ENCODE measurements around the gene CASP8. TPM values are rescaled to one million over a fixed set of nuclear protein-coding genes. Genes with fewer than 3 reads are reported as not detected.

The CASP8 gene
- total and polyA plus RNA-seq, 2 of the 13 experiments (the other 11 are each of a cell fraction or from before 2014, with no cell fraction given): 25.0 to 52.8 TPM

- no peak for TF ChIP-seq MNT (IDR thresholded peaks at IDR 0.05)
- 0 out of 2 replicates have a peak, but pooled peaks have one; percentile 33 for TF ChIP-seq ZNF619 (CRISPR knock-in tag; IDR thresholded peaks at IDR 0.05)
- TF ChIP-seq ZNF3 (CRISPR knock-in tag; IDR thresholded peaks at IDR 0.05): 0 out of 2 replicates have a peak, but pooled peaks have one; percentile 51
- no peak for TF ChIP-seq LBX2 (CRISPR knock-in tag; IDR thresholded peaks at IDR 0.05; ENCODE audit: borderline replicate concordance)
- no peak for TF ChIP-seq NONO (IDR thresholded peaks at IDR 0.05)
- TF ChIP-seq NONO (CRISPR knock-in tag; conservative IDR thresholded peaks at IDR 0.05): peak; percentile 91
- TF ChIP-seq ZNF7 (CRISPR knock-in tag; IDR thresholded peaks at IDR 0.05): no peak
- no peak; the same call in 1 of the 2 replicates for TF ChIP-seq RELA (CRISPR knock-in tag; IDR thresholded peaks at IDR 0.05)
- TF ChIP-seq DZIP1 (CRISPR knock-in tag; IDR thresholded peaks at IDR 0.05): peak; percentile 74; the same call in 1 of the 2 replicates
- TF ChIP-seq ZNF563 (CRISPR knock-in tag; IDR thresholded peaks at IDR 0.05): no peak; the same call in 1 of the 2 replicates
- TF ChIP-seq ELF1 (CRISPR knock-in tag; IDR thresholded peaks at IDR 0.05): peak; percentile 99
- TF ChIP-seq MYC (CRISPR knock-in tag; IDR thresholded peaks at IDR 0.05; ENCODE audit: borderline replicate concordance): peak; percentile 40; the same call in 1 of the 2 replicates
- TF ChIP-seq THYN1 (CRISPR knock-in tag; IDR thresholded peaks at IDR 0.05; ENCODE audit: borderline replicate concordance, low read depth): 0 out of 2 replicates have a peak, but pooled peaks have one; percentile 76
- TF ChIP-seq SRY (CRISPR knock-in tag; IDR thresholded peaks at IDR 0.05): no peak
- TF ChIP-seq ZNF850 (CRISPR knock-in tag; conservative IDR thresholded peaks at IDR 0.05): no peak
- TF ChIP-seq KAT7 (CRISPR knock-in tag; IDR thresholded peaks at IDR 0.05; ENCODE audit: borderline replicate concordance): peak; percentile 62; the same call in 1 of the 2 replicates
- no peak for TF ChIP-seq HOXA9 (CRISPR knock-in tag; IDR thresholded peaks at IDR 0.05; ENCODE audit: borderline replicate concordance)
- TF ChIP-seq SMC3 (IDR thresholded peaks at IDR 0.05; ENCODE audit: low read length): peak; percentile 98
- peak; percentile 86; the same call in 1 of the 2 replicates for TF ChIP-seq ZSCAN31 (CRISPR knock-in tag; IDR thresholded peaks at IDR 0.05; ENCODE audit: low read depth)
- TF ChIP-seq MIER2 (CRISPR knock-in tag; IDR thresholded peaks at IDR 0.05): peak; percentile 75; the same call in 1 of the 2 replicates
- peak; percentile 68 for TF ChIP-seq ZMYM3 (CRISPR knock-in tag; IDR thresholded peaks at IDR 0.05)
- no peak for TF ChIP-seq PREB (CRISPR knock-in tag; IDR thresholded peaks at IDR 0.05)
- TF ChIP-seq ZNF747 (CRISPR knock-in tag; IDR thresholded peaks at IDR 0.05; ENCODE audit: borderline replicate concordance): no peak; the same call in 1 of the 2 replicates
- no peak for TF ChIP-seq ZNF790 (CRISPR knock-in tag; IDR thresholded peaks at IDR 0.05; ENCODE audit: borderline replicate concordance)
- peak; percentile 92; the same call in 1 of the 2 replicates for TF ChIP-seq ZNF614 (CRISPR knock-in tag; IDR thresholded peaks at IDR 0.05; ENCODE audit: borderline replicate concordance)
- TF ChIP-seq RBAK (CRISPR knock-in tag; IDR thresholded peaks at IDR 0.05): no peak
Observed at GRCh38 chr2:201231781-201232466, 28.4 kb upstream of the CASP8 start (continued).

Measured in HepG2 (cell line).